Stimulated activated CD4-positive, alpha-beta T cell treated with anti-CD3 and anti-CD28 coated beads, TNF-alpha, amount 100 ng/mL, for 48 hours (primary cell): Measurements from ENCODE around the gene RASGEF1C.

Source experiments
- DNase-seq, 3 donors: peaks; one replicate each; pipeline ENCODE4 v3.0.0-alpha.2; 2020; ENCODE audit warnings: low read depth in 3 of 3

RASGEF1C gene

GRCh38 chr5:180054226-180054625 is 154.8 kb downstream of the RASGEF1C start:
- no peak for DNase-seq

DNA sequence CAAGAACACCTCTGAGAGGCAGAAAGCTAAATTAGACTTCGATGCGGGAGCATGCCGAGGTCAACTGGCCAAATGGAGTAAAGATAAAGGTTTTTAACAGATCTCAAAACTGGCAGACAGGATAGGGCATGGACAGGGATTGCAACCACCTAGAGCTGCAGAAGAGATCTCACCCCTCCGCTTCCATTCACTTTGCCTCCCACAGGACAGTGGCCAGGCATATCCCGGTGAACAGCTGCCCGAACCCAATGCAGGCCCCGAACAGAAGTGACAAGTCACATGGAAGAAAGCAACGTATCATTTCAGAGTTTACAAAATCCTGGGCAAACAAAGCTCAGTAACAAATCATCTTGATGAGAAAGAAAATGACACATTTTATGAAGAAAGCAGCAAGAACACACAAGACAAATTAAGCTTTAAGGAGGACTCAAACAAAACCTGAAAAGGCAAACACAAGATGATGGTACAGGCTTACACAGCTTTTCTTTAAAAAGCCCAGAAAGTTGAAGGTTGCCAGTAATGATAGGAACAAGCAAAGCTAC is 155.9 kb downstream of the RASGEF1C start:
- no peak for DNase-seq

GRCh38 chr5:180052211-180052818 is 156.7 kb downstream of the RASGEF1C start:
- DNase-seq, result no peak
